H1 (cell line): Measurements from ENCODE around the gene DCTPP1. TPM values are rescaled to one million over a fixed set of nuclear protein-coding genes. Genes with fewer than 3 reads are reported as not detected.

Experiments
- CTCF ChIA-PET: fragments of 300-600 bp; sonication (Branson Sonifier 250); formaldehyde crosslinking; loops from one replicate; lab custom pipeline; 2021; ENCODE audit not compliant: partially characterized antibody; lab: Charles Lee
- POLR2A ChIA-PET: fragments of 300-600 bp; sonication (Branson Sonifier 250); formaldehyde crosslinking; loops from one replicate; lab custom pipeline; 2021; ENCODE audit warnings: inconsistent platforms; ENCODE audit not compliant: partially characterized antibody; lab: Charles Lee
- DNase-seq, 2 experiments: peaks; one replicate each; pipeline versions ENCODE4 v3.0.0 to v3.0.0-alpha.2; 2010 to 2022; ENCODE audit warnings: low spot score in 2 of 2, low read depth in 1 of 2, mixed read lengths in 1 of 2
- FAIRE-seq: peaks from 2 replicates; lab custom pipeline; 2011; peaks lifted over from hg19 to GRCh38; lab: Jason Lieb, UNC
- H2AFZ ChIP-seq: 2 replicates; pipeline ENCODE4 v1.8.1; 2012; ENCODE audit warnings: low read length, inconsistent platforms
- H2AK5ac ChIP-seq: 2 replicates; pipeline ENCODE4 v1.6.1; 2013; ENCODE audit warnings: low read depth, low read length
- H2BK120ac ChIP-seq: replicated peaks from 2 replicates; pipeline ENCODE3; 2013; ENCODE audit warnings: low read depth, low read length, inconsistent platforms
- H2BK12ac ChIP-seq: 2 replicates; pipeline ENCODE4 v1.6.1; 2013; ENCODE audit warnings: low read depth, low read length
- H2BK15ac ChIP-seq: 2 replicates; pipeline ENCODE4 v1.6.1; 2013; ENCODE audit warnings: low read length
- H2BK20ac ChIP-seq: 2 replicates; pipeline ENCODE4 v1.6.1; 2013; ENCODE audit warnings: low read length
- H2BK5ac ChIP-seq: 2 replicates; pipeline ENCODE4 v1.6.1; 2013; ENCODE audit warnings: low read depth, low read length
- H3K14ac ChIP-seq: 2 replicates; pipeline ENCODE4 v1.6.1; 2013; ENCODE audit warnings: inconsistent platforms; ENCODE audit not compliant: insufficient read length
- H3K18ac ChIP-seq: 2 replicates; pipeline ENCODE4 v1.6.1; 2013; ENCODE audit warnings: low read length; ENCODE audit errors: extremely low read depth
- H3K23ac ChIP-seq: 2 replicates; pipeline ENCODE4 v1.6.1; 2013; ENCODE audit warnings: inconsistent platforms; ENCODE audit not compliant: insufficient read length
- H3K23me2 ChIP-seq: 2 replicates; pipeline ENCODE4 v1.6.1; 2013; ENCODE audit warnings: low read depth, low read length
- H3K27ac ChIP-seq: 2 replicates; pipeline ENCODE4 v1.6.1; 2011; ENCODE audit warnings: low read depth, low read length, inconsistent platforms
- H3K27me3 ChIP-seq, 4 experiments: replicated peaks in 1 of 4; 1 replicate in 1 of 4; 2 replicates in 3 of 4; pipeline versions ENCODE4 v1.6.1 to v1.8.1; 2011 to 2013; ENCODE audit warnings: low read length in 3 of 4, mild to moderate bottlenecking in 3 of 4, inconsistent platforms in 2 of 4, mixed read lengths in 2 of 4, moderate library complexity in 1 of 4; ENCODE audit not compliant: control insufficient read depth in 3 of 4, insufficient read depth in 3 of 4; ENCODE audit errors: extremely low read depth in 1 of 4
- H3K36me3 ChIP-seq, 4 experiments: 2 replicates each; pipeline versions ENCODE4 v1.6.1 to v1.8.1; 2011 to 2013; ENCODE audit warnings: mild to moderate bottlenecking in 4 of 4, low read length in 3 of 4, moderate library complexity in 2 of 4, control low read depth in 1 of 4, inconsistent platforms in 1 of 4; ENCODE audit not compliant: insufficient read depth in 4 of 4, control insufficient read depth in 2 of 4
- H3K4ac ChIP-seq: replicated peaks from 2 replicates; pipeline ENCODE3; 2013; ENCODE audit warnings: low read length, low read depth, mixed read lengths, inconsistent platforms; ENCODE audit not compliant: insufficient read length
- H3K4me1 ChIP-seq, 4 experiments: replicated peaks in 1 of 4; 1 replicate in 1 of 4; 2 replicates in 3 of 4; pipeline versions ENCODE4 v1.6.1 to v1.8.1; 2011 to 2013; ENCODE audit warnings: low read length in 3 of 4, inconsistent platforms in 2 of 4, mixed read lengths in 1 of 4; ENCODE audit not compliant: insufficient read depth in 4 of 4, control insufficient read depth in 3 of 4
- H3K4me2 ChIP-seq, 2 experiments: 2 replicates each; pipeline versions ENCODE4 v1.6.1 to v1.8.1; 2011 to 2013; ENCODE audit warnings: low read depth in 2 of 2, low read length in 2 of 2, control low read depth in 1 of 2, inconsistent platforms in 1 of 2, mild to moderate bottlenecking in 1 of 2; ENCODE audit not compliant: insufficient read depth in 1 of 2
- H3K4me3 ChIP-seq, 4 experiments: fragments of 200-600, 300-600 bp in 1 of 4; sonication (generic), shearing (Covaris generic), sonication (Bioruptor Twin) in 1 of 4; 2 replicates each; pipeline versions ENCODE4 v1.5.1 to v1.8.1; 2011 to 2016; ENCODE audit warnings: low read length in 4 of 4, low read depth in 3 of 4, control low read depth in 2 of 4, inconsistent platforms in 2 of 4, mild to moderate bottlenecking in 2 of 4, mixed read lengths in 1 of 4, moderate library complexity in 1 of 4; ENCODE audit not compliant: insufficient read depth in 2 of 4; ENCODE audit errors: extremely low read depth in 1 of 4
- H3K56ac ChIP-seq: replicated peaks from 2 replicates; pipeline ENCODE3; 2013; ENCODE audit warnings: low read depth, mild to moderate bottlenecking, mixed read lengths, low read length, inconsistent platforms; ENCODE audit not compliant: insufficient read length
- H3K79me1 ChIP-seq: 2 replicates; pipeline ENCODE4 v1.6.1; 2013; ENCODE audit warnings: low read depth, low read length, control low read depth
- H3K79me2 ChIP-seq, 2 experiments: 2 replicates each; pipeline versions ENCODE4 v1.6.1 to v1.8.1; 2012 to 2013; ENCODE audit warnings: low read length in 2 of 2, mild to moderate bottlenecking in 2 of 2, inconsistent platforms in 1 of 2; ENCODE audit not compliant: insufficient read depth in 2 of 2, control insufficient read depth in 1 of 2
- H3K9ac ChIP-seq, 4 experiments: replicated peaks in 1 of 4; 1 replicate in 1 of 4; 2 replicates in 3 of 4; pipeline versions ENCODE4 v1.6.1 to v1.8.1; 2011 to 2013; ENCODE audit warnings: low read depth in 3 of 4, low read length in 3 of 4, control low read depth in 2 of 4, mild to moderate bottlenecking in 2 of 4, moderate library complexity in 2 of 4, inconsistent platforms in 1 of 4; ENCODE audit errors: extremely low read depth in 1 of 4
- H3K9me3 ChIP-seq, 2 experiments: 2 replicates each; pipeline versions ENCODE4 v1.6.1 to v1.8.1; 2012 to 2013; ENCODE audit warnings: mild to moderate bottlenecking in 2 of 2, moderate library complexity in 2 of 2, control low read depth in 1 of 2, inconsistent platforms in 1 of 2, low read depth in 1 of 2, low read length in 1 of 2, mixed read lengths in 1 of 2; ENCODE audit not compliant: insufficient read depth in 2 of 2
- H4K20me1 ChIP-seq, 2 experiments: replicated peaks in 1 of 2; 2 replicates each; pipeline versions ENCODE3 to v1.8.1; 2011 to 2013; ENCODE audit warnings: inconsistent platforms in 2 of 2, low read length in 2 of 2, mild to moderate bottlenecking in 1 of 2; ENCODE audit not compliant: insufficient read depth in 2 of 2, control insufficient read depth in 1 of 2
- H4K5ac ChIP-seq: 2 replicates; pipeline ENCODE4 v1.6.1; 2013; ENCODE audit warnings: low read length, low read depth, mixed read lengths, inconsistent platforms; ENCODE audit not compliant: insufficient read length
- H4K8ac ChIP-seq: 2 replicates; pipeline ENCODE4 v1.8.0; 2013; ENCODE audit warnings: mild to moderate bottlenecking, moderate library complexity, low read length, inconsistent platforms; ENCODE audit not compliant: insufficient read depth; ENCODE audit errors: extremely low read depth
- H4K91ac ChIP-seq: replicated peaks from 2 replicates; pipeline ENCODE3; 2013; ENCODE audit warnings: low read length, mixed read lengths, inconsistent platforms; ENCODE audit not compliant: insufficient read length
- HDAC6 ChIP-seq: IDR thresholded peaks from one replicate; pipeline ENCODE4 v1.7.1; 2012; ENCODE audit warnings: low read depth, mild to moderate bottlenecking, inconsistent platforms, low read length, moderate library complexity
- JUND ChIP-seq: IDR thresholded peaks from 2 replicates; pipeline ENCODE4 v1.6.1; 2011; ENCODE audit warnings: mild to moderate bottlenecking, improper control_type of control experiment, low read length
- WGBS, 2 experiments: shearing (Covaris generic) in 1 of 2; methylation state at CpG; one replicate each; pipeline versions ENCODE4 v1.1.6 to v1.1.7; 2013 to 2015; ENCODE audit warnings: low lambda C conversion rate in 2 of 2, mixed read lengths in 2 of 2, inconsistent platforms in 1 of 2, low coverage in 1 of 2, missing lambda C conversion rate in 1 of 2; ENCODE audit not compliant: insufficient replicate concordance in 2 of 2, insufficient coverage in 1 of 2, insufficient read length in 1 of 2; ENCODE audit errors: extremely low coverage in 1 of 2, missing lambda C conversion rate in 1 of 2; 5-methylcytosine and 5-hydroxymethylcytosine counted together
- polyA plus RNA-seq, 7 experiments: library from polyadenylated mRNA; depleted of rRNA in 3 of 7; stranded (reverse) in 5 of 7; unstranded in 2 of 7; fragments of >200 nt in 5 of 7; fragments of 200-250 nt in 2 of 7; gene quantifications; 1 replicate in 5 of 7; 2 replicates in 1 of 7; 4 replicates in 1 of 7; pipeline versions ENCODE4 v1.2.1 to v1.2.3, GENCODE V29; 2011 to 2013; ENCODE audit warnings: missing spikeins in 2 of 7, mixed read lengths in 2 of 7
- total RNA-seq: library from RNA; stranded (reverse); fragmentation: NEBNext Ultra II Directional; extraction: Animal tissue kit (Norgen Biotek cat#: 25700); gene quantifications from 2 replicates; pipeline ENCODE4 v1.2.1, GENCODE V29; 2021

DCTPP1 gene
- total and polyA plus RNA-seq, 2 of the 8 experiments (the other 6 are each of a cell fraction or from before 2014, with no cell fraction given), result 94.5 to 103 TPM

DNA sequence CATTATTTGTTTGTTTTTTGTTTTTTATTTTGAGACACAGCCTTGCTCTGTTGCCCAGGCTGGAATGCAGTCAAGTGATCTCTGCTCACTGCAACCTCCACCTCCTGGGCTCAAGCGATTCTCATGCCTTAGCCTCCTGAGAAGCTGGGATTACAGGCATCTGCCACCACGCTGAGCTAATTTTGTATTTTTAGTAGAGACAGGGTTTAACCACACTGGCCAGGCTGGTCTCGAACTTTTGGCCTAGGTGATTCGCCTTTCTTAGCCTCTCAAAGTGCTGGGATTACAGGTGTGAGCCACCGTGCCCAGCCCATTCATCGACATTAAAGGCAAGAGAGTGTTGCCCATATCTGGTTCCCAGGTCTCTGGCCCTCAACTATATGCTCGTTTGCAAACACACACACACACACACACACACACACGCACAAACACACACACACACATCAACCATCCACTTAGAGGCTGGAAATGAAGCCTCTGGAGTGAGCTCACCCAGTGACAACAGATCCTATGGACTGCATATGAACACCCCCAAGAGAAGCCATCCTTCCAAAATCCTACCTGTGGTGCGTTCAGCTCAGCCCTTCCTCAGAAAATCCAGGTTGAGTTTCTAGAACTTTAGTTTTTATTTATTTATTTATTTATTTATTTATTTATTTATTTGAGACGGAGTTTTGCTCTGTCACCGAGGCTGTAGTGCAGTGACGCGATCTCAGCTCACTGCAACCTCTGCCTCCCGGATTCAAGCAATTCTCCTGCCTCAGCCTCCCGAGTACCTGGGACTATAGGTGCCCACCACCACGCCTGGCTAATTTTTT, 28.1 kb upstream of the DCTPP1 start:
- Histone ChIP-seq H3K56ac (no peak overlapping the region), H3K79me2 (no peaks in the 10 kb centered on the region), H3K27ac (no peak overlapping the region), H4K8ac (no peak overlapping the region), H2BK120ac (no peak overlapping the region), H3K23me2 (no peaks in the 10 kb centered on the region), H3K36me3 (no peaks in the 10 kb centered on the region), H3K4ac (no peak overlapping the region), H3K4me2 (no peak overlapping the region), H3K79me1 (no peaks in the 10 kb centered on the region), H3K14ac (no peak overlapping the region), H2BK20ac (no peak overlapping the region), H3K27me3 (no peaks in the 10 kb centered on the region; a peak in 1 of 7 replicates), H3K9me3 (no peaks in the 10 kb centered on the region), H3K9ac (no peak overlapping the region), H3K4me1 (no peaks in the 10 kb centered on the region), H2BK15ac (no peak overlapping the region), H2BK5ac (no peak overlapping the region), H4K5ac (no peak overlapping the region), H2AK5ac (no peak overlapping the region), H3K23ac (no peak overlapping the region), H2AFZ (no peak overlapping the region), H4K20me1 (no peaks in the 10 kb centered on the region), H3K18ac (no peak overlapping the region), H3K4me3 (no peak overlapping the region), H2BK12ac (no peak overlapping the region), H4K91ac (no peak overlapping the region)
- no peak for DNase-seq
- CTCF ChIA-PET, result interaction anchor here (0.6 to 4.1 kb wide), 12 partner anchors 8 to 171 kb away, joined by 3 to 21 read pairs (median 6); partner anchors contain the start of genes DCTPP1 and ZNF747
- POLR2A ChIA-PET, result interaction anchor here (0.9 to 1.6 kb wide), 2 partner anchors 18 to 114 kb away, joined by 3 to 4 read pairs; no protein-coding TSS in a partner anchor
- no peak for FAIRE-seq
- 91% methylated on average over 16 of the region's 16 CpGs; no CpG with 5 or more reads in 1 of the 2 experiments for WGBS, 2 experiments
- no peak for TF ChIP-seq JUND
- TF ChIP-seq HDAC6, result no peak
